ENCODE results near the gene METAP2. TPM values are rescaled to one million over a fixed set of nuclear protein-coding genes. Genes with fewer than 3 reads are reported as not detected.
"Not testable (repeated sequence)": the region's sequence is repeated elsewhere in the genome, so short reads cannot be mapped to it uniquely, and the experiment has no call there.

Gene METAP2
- 55.8 TPM for total RNA-seq

DNA sequence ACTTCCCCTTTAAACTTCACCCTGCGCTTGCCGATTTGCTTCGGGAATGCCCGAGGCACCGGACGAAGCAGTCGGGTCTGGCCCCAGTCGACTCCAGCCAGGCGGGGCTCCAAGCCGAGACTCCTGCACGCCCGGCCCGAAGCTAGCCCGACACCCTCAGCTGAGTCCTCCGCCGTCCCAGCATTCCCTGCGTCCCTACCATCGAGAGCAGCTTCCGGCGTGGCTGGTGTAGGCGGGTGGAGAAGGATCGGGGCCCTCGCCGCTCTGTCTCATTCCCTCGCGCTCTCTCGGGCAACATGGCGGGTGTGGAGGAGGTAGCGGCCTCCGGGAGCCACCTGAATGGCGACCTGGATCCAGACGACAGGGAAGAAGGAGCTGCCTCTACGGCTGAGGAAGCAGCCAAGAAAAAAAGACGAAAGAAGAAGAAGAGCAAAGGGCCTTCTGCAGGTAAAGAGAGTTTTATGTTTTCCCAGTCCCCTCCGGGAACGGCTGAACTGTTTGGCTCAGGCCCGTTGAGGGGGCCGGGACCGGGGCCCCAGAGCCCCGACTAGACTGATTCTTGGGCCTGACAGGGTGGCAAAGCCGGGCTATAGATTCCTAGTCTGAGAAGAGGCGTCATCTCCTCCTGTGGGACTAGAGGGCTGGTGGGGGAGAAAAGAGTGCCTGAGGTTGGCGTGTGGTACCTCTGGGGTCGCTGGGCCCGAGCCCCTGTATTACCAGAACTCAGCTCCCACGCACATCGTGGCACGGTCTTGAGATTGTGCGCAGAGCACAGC lies at the start of gene METAP2:
Gene METAP2 (plus strand): TSS at position 269 of the 776 bp plus-strand sequence. CDS start 28 bp downstream, at position 297.
- peak within 1 kb of the TSS; percentile 99 for H3K9ac ChIP-seq (ENCODE audit: low read depth in 1 of 3, low read length in 3 of 3)
- H3K4me1 ChIP-seq (ENCODE audit: control insufficient read depth in 3 of 3, insufficient read depth in 3 of 3, low read length in 3 of 3), result peaks cover 4 to 29% (median 17%) of the 10 kb centered on the region in 3 donors
- no peaks in the 10 kb centered on the region for H3K27me3 ChIP-seq (ENCODE audit: control insufficient read depth in 3 of 3, insufficient read depth in 3 of 3, low read length in 3 of 3)
- H3K36me3 ChIP-seq (ENCODE audit: control insufficient read depth in 3 of 3, insufficient read depth in 3 of 3, low read length in 3 of 3), result peaks cover 4 to 20% (median 20%) of the 10 kb centered on the region in 3 donors
- H3K4me3 ChIP-seq (ENCODE audit: low read length in 3 of 3), result peak within 1 kb of the TSS; percentile 82 to 99 (median 94)
- no peaks in the 10 kb centered on the region for H3K9me3 ChIP-seq (ENCODE audit: control insufficient read depth in 3 of 3, low read length in 3 of 3)
- H3K27ac ChIP-seq (ENCODE audit: low read depth, low read length), result peak within 1 kb of the TSS; percentile 92

DNA sequence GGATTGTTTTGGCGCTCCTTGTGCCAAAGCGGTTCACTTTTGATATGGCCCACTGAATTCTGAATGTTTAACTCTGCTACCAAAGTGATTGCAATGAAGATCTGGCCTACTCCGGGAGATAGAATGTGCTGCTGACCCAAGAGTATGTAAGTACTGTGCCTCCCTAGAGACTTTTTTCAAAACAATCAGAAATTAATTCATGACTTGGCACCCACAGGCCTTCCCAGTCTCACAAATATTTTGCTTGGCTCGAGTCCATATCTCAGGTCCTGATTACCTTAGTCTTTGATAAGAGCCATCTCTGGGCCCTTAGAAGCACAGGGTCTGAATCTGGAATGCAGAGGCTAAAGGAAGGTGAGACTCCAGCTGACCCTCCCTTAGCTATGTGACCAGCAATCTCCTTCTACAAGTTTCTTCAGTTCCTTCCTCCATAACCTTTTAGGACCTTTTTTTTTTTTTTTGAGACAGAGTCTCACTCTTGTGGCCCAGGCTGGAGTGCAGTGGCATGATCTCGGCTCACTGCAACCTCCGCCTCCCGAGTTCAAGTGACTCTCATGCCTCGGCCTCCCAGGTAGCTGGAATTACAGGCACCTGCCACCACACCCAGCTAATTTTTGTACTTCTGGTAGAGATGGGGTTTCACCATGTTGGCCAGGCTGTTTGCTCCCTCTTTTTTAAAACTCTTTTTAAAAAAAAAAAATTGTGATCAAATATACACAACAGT lies 49.5 kb upstream of the METAP2 start:
- Histone ChIP-seq H3K4me3 (ENCODE audit: low read length in 3 of 3) (no peak overlapping the region), H3K27me3 (ENCODE audit: control insufficient read depth in 3 of 3, insufficient read depth in 3 of 3, low read length in 3 of 3) (no peaks in the 10 kb centered on the region), H3K27ac (ENCODE audit: low read depth, low read length) (no peak overlapping the region), H3K9ac (ENCODE audit: low read depth in 1 of 3, low read length in 3 of 3) (no peak overlapping the region), H3K9me3 (ENCODE audit: control insufficient read depth in 3 of 3, low read length in 3 of 3) (no peaks in the 10 kb centered on the region), H3K36me3 (ENCODE audit: control insufficient read depth in 3 of 3, insufficient read depth in 3 of 3, low read length in 3 of 3) (no peaks in the 10 kb centered on the region), H3K4me1 (ENCODE audit: control insufficient read depth in 3 of 3, insufficient read depth in 3 of 3, low read length in 3 of 3) (no peaks in the 10 kb centered on the region)

DNA sequence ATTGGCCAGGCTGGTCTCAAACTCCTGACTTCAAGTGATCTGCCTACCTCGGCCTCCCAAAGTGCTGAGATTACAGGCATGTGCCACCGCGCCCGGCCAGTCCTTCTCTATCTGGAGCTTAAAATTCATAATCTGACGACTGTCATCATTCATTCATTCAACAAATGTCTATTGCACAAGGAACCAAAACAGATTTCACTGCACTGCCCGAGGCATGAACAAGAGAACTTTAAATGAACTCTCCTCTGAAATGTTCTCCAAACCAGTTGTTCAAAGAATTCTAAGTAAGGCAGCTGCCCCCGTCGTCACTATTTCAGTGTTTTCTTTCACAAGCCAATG lies 44.8 kb upstream of the METAP2 start:
- Histone ChIP-seq H3K4me1 (ENCODE audit: control insufficient read depth in 3 of 3, insufficient read depth in 3 of 3, low read length in 3 of 3) (no peaks in the 10 kb centered on the region), H3K36me3 (ENCODE audit: control insufficient read depth in 3 of 3, insufficient read depth in 3 of 3, low read length in 3 of 3) (no peaks in the 10 kb centered on the region), H3K4me3 (ENCODE audit: low read length in 3 of 3) (no peak overlapping the region), H3K9ac (ENCODE audit: low read depth in 1 of 3, low read length in 3 of 3) (no peak overlapping the region), H3K27me3 (ENCODE audit: control insufficient read depth in 3 of 3, insufficient read depth in 3 of 3, low read length in 3 of 3) (no peaks in the 10 kb centered on the region), H3K9me3 (ENCODE audit: control insufficient read depth in 3 of 3, low read length in 3 of 3) (no peaks in the 10 kb centered on the region), H3K27ac (ENCODE audit: low read depth, low read length) (no peak overlapping the region)

DNA sequence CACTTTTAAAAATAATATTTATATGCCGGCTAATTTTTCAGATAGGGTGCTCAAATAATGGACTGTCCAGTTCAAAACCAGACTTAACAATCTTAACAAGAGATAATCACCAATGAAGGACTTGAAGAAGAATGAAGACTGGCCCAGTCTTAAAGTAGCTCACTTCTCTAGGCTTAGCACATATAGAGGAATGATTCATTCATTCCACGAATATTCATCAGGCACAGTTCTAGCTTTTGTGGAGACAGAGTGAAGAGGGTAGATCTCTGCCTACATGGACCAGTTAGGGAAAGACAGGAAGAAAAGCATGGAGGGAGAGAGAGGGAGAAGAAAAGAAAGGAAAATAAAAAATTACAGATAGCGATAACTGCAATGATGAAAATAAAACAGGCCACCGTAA lies 42.8 kb upstream of the METAP2 start:
- no peaks in the 10 kb centered on the region for H3K4me1 ChIP-seq (ENCODE audit: control insufficient read depth in 3 of 3, insufficient read depth in 3 of 3, low read length in 3 of 3)
- H3K9me3 ChIP-seq (ENCODE audit: control insufficient read depth in 3 of 3, low read length in 3 of 3), result no peaks in the 10 kb centered on the region
- H3K36me3 ChIP-seq (ENCODE audit: control insufficient read depth in 3 of 3, insufficient read depth in 3 of 3, low read length in 3 of 3), result no peaks in the 10 kb centered on the region
- H3K9ac ChIP-seq (ENCODE audit: low read depth in 1 of 3, low read length in 3 of 3), result no peak overlapping the region
- H3K4me3 ChIP-seq (ENCODE audit: low read length in 3 of 3), result no peak overlapping the region
- no peaks in the 10 kb centered on the region for H3K27me3 ChIP-seq (ENCODE audit: control insufficient read depth in 3 of 3, insufficient read depth in 3 of 3, low read length in 3 of 3)
- no peak overlapping the region for H3K27ac ChIP-seq (ENCODE audit: low read depth, low read length)

- H3K27ac ChIP-seq (ENCODE audit: low read depth, low read length), result no peak overlapping the region
- H3K36me3 ChIP-seq (ENCODE audit: control insufficient read depth in 3 of 3, insufficient read depth in 3 of 3, low read length in 3 of 3), result no peaks in the 10 kb centered on the region
- H3K9me3 ChIP-seq (ENCODE audit: control insufficient read depth in 3 of 3, low read length in 3 of 3), result no peaks in the 10 kb centered on the region
- no peak overlapping the region for H3K4me3 ChIP-seq (ENCODE audit: low read length in 3 of 3)
- no peaks in the 10 kb centered on the region for H3K27me3 ChIP-seq (ENCODE audit: control insufficient read depth in 3 of 3, insufficient read depth in 3 of 3, low read length in 3 of 3)
- no peaks in the 10 kb centered on the region for H3K4me1 ChIP-seq (ENCODE audit: control insufficient read depth in 3 of 3, insufficient read depth in 3 of 3, low read length in 3 of 3)
- no peak overlapping the region for H3K9ac ChIP-seq (ENCODE audit: low read depth in 1 of 3, low read length in 3 of 3)
These were observed 38.6 kb upstream of the METAP2 start for GRCh38 chr12:95435355-95435754.

DNA sequence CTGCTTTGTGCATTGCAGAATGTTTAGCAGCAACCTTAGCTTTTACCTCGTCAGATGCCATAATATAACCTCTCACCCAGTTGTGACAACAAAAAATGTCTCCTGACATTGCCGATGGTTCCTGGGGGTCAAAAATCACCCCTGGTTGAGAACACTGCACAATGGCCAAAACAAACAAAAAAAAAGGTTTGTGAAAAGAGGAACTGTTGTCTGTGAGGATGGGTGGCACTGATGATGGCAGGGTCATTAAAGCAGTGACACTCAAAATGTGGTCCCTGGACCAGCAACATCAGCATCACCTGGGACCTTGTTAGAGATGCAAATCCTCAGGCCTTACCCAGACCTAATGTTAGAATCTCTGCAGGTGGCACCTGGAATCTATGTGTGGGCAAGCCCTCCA lies 36.4 kb upstream of the METAP2 start:
- no peaks in the 10 kb centered on the region for H3K4me1 ChIP-seq (ENCODE audit: control insufficient read depth in 3 of 3, insufficient read depth in 3 of 3, low read length in 3 of 3)
- no peaks in the 10 kb centered on the region for H3K27me3 ChIP-seq (ENCODE audit: control insufficient read depth in 3 of 3, insufficient read depth in 3 of 3, low read length in 3 of 3)

GRCh38 chr12:95439461-95440230 lies 34.3 kb upstream of the METAP2 start:
- no peak overlapping the region for H3K9ac ChIP-seq (ENCODE audit: low read depth in 1 of 3, low read length in 3 of 3)
- H3K9me3 ChIP-seq (ENCODE audit: control insufficient read depth in 3 of 3, low read length in 3 of 3), result no peaks in the 10 kb centered on the region
- H3K27me3 ChIP-seq (ENCODE audit: control insufficient read depth in 3 of 3, insufficient read depth in 3 of 3, low read length in 3 of 3), result no peaks in the 10 kb centered on the region
- no peak overlapping the region for H3K4me3 ChIP-seq (ENCODE audit: low read length in 3 of 3)
- H3K4me1 ChIP-seq (ENCODE audit: control insufficient read depth in 3 of 3, insufficient read depth in 3 of 3, low read length in 3 of 3), result no peaks in the 10 kb centered on the region
- no peaks in the 10 kb centered on the region for H3K36me3 ChIP-seq (ENCODE audit: control insufficient read depth in 3 of 3, insufficient read depth in 3 of 3, low read length in 3 of 3)
- H3K27ac ChIP-seq (ENCODE audit: low read depth, low read length), result no peak overlapping the region

More for the DNA sequence above, 36.4 kb upstream of the METAP2 start:
- H3K9me3 ChIP-seq (ENCODE audit: control insufficient read depth in 3 of 3, low read length in 3 of 3), result no peaks in the 10 kb centered on the region
- no peaks in the 10 kb centered on the region for H3K36me3 ChIP-seq (ENCODE audit: control insufficient read depth in 3 of 3, insufficient read depth in 3 of 3, low read length in 3 of 3)
- no peak overlapping the region for H3K4me3 ChIP-seq (ENCODE audit: low read length in 3 of 3)
- H3K27ac ChIP-seq (ENCODE audit: low read depth, low read length), result no peak overlapping the region
- H3K9ac ChIP-seq (ENCODE audit: low read depth in 1 of 3, low read length in 3 of 3), result no peak overlapping the region

DNA sequence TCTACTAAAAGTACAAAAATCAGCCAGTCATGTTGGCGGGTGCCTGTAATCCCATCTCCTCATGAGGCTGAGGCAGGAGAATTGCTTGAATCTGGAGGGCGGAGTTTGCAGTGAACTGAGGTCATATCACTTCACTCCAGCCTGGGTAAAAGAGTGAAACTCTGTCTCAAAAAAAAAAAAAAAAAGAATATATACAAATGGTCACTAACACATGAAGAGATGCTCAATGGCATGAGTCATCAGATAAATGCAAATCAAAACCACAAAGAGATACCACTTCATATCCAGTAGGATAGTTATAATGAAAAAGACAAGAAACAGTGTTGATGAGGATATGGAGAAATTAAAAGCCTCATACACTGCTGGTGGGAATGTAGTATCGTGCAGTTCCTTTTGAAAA lies 33.6 kb upstream of the METAP2 start:
- H3K27ac ChIP-seq (ENCODE audit: low read depth, low read length), result no peak overlapping the region
- no peaks in the 10 kb centered on the region for H3K9me3 ChIP-seq (ENCODE audit: control insufficient read depth in 3 of 3, low read length in 3 of 3)
- no peak overlapping the region for H3K4me3 ChIP-seq (ENCODE audit: low read length in 3 of 3)
- no peaks in the 10 kb centered on the region for H3K4me1 ChIP-seq (ENCODE audit: control insufficient read depth in 3 of 3, insufficient read depth in 3 of 3, low read length in 3 of 3)
- no peaks in the 10 kb centered on the region for H3K27me3 ChIP-seq (ENCODE audit: control insufficient read depth in 3 of 3, insufficient read depth in 3 of 3, low read length in 3 of 3)
- no peak overlapping the region for H3K9ac ChIP-seq (ENCODE audit: low read depth in 1 of 3, low read length in 3 of 3)
- no peaks in the 10 kb centered on the region for H3K36me3 ChIP-seq (ENCODE audit: control insufficient read depth in 3 of 3, insufficient read depth in 3 of 3, low read length in 3 of 3)

DNA sequence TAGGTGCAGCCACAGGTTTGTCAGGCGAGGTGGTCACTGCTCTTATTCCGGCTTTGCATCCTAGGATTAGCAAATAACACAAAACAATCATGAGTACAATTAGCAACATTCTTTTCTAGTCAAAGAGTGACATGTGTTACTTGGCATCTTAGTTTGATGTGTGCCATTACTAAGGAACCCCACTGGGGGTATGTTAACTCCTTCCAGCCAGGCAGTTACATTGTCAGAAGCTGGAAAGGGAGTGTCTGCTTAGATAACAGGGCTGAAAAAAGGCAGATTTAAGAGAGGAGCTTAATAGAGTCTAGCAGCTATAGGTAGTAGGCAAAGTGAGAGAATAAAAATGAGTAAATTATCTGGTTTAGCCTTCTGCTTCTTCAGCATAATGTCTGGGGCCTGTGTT lies 30.5 kb upstream of the METAP2 start:
- Histone ChIP-seq H3K9me3 (ENCODE audit: control insufficient read depth in 3 of 3, low read length in 3 of 3) (no peaks in the 10 kb centered on the region), H3K4me1 (ENCODE audit: control insufficient read depth in 3 of 3, insufficient read depth in 3 of 3, low read length in 3 of 3) (no peaks in the 10 kb centered on the region), H3K4me3 (ENCODE audit: low read length in 3 of 3) (no peak overlapping the region), H3K27ac (ENCODE audit: low read depth, low read length) (no peak overlapping the region), H3K27me3 (ENCODE audit: control insufficient read depth in 3 of 3, insufficient read depth in 3 of 3, low read length in 3 of 3) (no peaks in the 10 kb centered on the region), H3K36me3 (ENCODE audit: control insufficient read depth in 3 of 3, insufficient read depth in 3 of 3, low read length in 3 of 3) (no peaks in the 10 kb centered on the region), H3K9ac (ENCODE audit: low read depth in 1 of 3, low read length in 3 of 3) (no peak overlapping the region)

DNA sequence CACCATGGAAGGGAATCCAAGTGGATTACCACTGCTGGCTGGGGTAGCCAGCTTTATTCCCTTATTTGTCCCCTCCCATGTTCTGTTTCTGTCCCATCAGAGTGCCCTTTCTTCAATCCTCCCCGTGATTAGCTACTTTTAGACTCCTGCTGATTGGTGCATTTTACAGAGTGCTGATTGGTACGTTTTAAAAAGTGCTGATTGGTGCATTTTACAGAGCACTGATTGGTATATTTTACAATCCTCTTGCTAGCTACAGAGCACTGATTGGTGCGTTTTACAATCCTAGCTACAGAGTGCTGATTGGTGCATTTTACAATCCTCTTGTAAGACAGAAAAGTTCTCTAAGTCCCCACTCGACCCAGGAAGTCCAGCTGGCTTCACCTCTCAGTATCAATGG lies 28.9 kb upstream of the METAP2 start:
- not testable (repeated sequence) for H3K9me3 ChIP-seq (ENCODE audit: control insufficient read depth in 3 of 3, low read length in 3 of 3); H3K4me3 ChIP-seq (ENCODE audit: low read length in 3 of 3); H3K27me3 ChIP-seq (ENCODE audit: control insufficient read depth in 3 of 3, insufficient read depth in 3 of 3, low read length in 3 of 3); H3K36me3 ChIP-seq (ENCODE audit: control insufficient read depth in 3 of 3, insufficient read depth in 3 of 3, low read length in 3 of 3); H3K4me1 ChIP-seq (ENCODE audit: control insufficient read depth in 3 of 3, insufficient read depth in 3 of 3, low read length in 3 of 3); H3K27ac ChIP-seq (ENCODE audit: low read depth, low read length); H3K9ac ChIP-seq (ENCODE audit: low read depth in 1 of 3, low read length in 3 of 3)

Data from skeletal muscle tissue (tissue), 4 donors.